ENCODE measurements around the gene PIGH. TPM values are rescaled to one million over a fixed set of nuclear protein-coding genes. Genes with fewer than 3 reads are reported as not detected.
"Not testable (repeated sequence)": the region's sequence is repeated elsewhere in the genome, so short reads cannot be mapped to it uniquely, and the experiment has no call there.

PIGH gene
- total and polyA plus RNA-seq, 4 donors = 16.3 to 35.7 (median 18.0) TPM

- H3K27ac ChIP-seq (ENCODE audit: low read depth in 1 of 2, low read length in 2 of 2) = no peak overlapping the region
- H3K4me3 ChIP-seq (ENCODE audit: low read length in 2 of 2) = no peak overlapping the region
- intact Hi-C loops (cut with DNase I) = no loop called here
- no peaks in the 10 kb centered on the region for H3K4me1 ChIP-seq (ENCODE audit: control insufficient read depth in 1 of 2, insufficient read depth in 2 of 2, low read length in 2 of 2)
- no peak for DNase-seq
- no peak for ATAC-seq (ENCODE audit: low FRiP score)
- 91 to 93% methylated on average over 2 of the region's 2 CpGs for whole genome bisulfite sequencing, 2 donors
- H3K27me3 ChIP-seq (ENCODE audit: control insufficient read depth in 1 of 2, insufficient read depth in 2 of 2, low read length in 1 of 2) = peaks cover 0 to 2% of the 10 kb centered on the region in 2 donors
- H3K36me3 ChIP-seq (ENCODE audit: control insufficient read depth in 1 of 2, insufficient read depth in 2 of 2, low read length in 1 of 2) = no peaks in the 10 kb centered on the region
- no peaks in the 10 kb centered on the region for H3K9me3 ChIP-seq (ENCODE audit: control insufficient read depth, low read length)
These were observed 4.7 kb downstream of the PIGH start for GRCh38 chr14:67595392-67595791.

- H3K4me1 ChIP-seq (ENCODE audit: control insufficient read depth in 1 of 2, insufficient read depth in 2 of 2, low read length in 2 of 2); H3K27ac ChIP-seq (ENCODE audit: low read depth in 1 of 2, low read length in 2 of 2); H3K27me3 ChIP-seq (ENCODE audit: control insufficient read depth in 1 of 2, insufficient read depth in 2 of 2, low read length in 1 of 2); H3K9me3 ChIP-seq (ENCODE audit: control insufficient read depth, low read length); intact Hi-C loops (cut with DNase I); DNase-seq; H3K4me3 ChIP-seq (ENCODE audit: low read length in 2 of 2); H3K36me3 ChIP-seq (ENCODE audit: control insufficient read depth in 1 of 2, insufficient read depth in 2 of 2, low read length in 1 of 2); ATAC-seq (ENCODE audit: low FRiP score): not testable (repeated sequence)
- WGBS, 2 donors = 0% methylated on average over 1 of the region's 1 CpG
These were observed 6.4 kb downstream of the PIGH start for GRCh38 chr14:67593650-67594049.

- no peak overlapping the region for H3K27ac ChIP-seq (ENCODE audit: low read depth in 1 of 2, low read length in 2 of 2)
- H3K4me1 ChIP-seq (ENCODE audit: control insufficient read depth in 1 of 2, insufficient read depth in 2 of 2, low read length in 2 of 2) = no peaks in the 10 kb centered on the region
- 46 to 68% methylated on average over 2 of the region's 2 CpGs for WGBS, 2 donors
- H3K4me3 ChIP-seq (ENCODE audit: low read length in 2 of 2) = no peak overlapping the region
- H3K27me3 ChIP-seq (ENCODE audit: control insufficient read depth in 1 of 2, insufficient read depth in 2 of 2, low read length in 1 of 2) = no peaks in the 10 kb centered on the region
- ATAC-seq (ENCODE audit: low FRiP score) (no peak), DNase-seq (no peak)
- H3K9me3 ChIP-seq (ENCODE audit: control insufficient read depth, low read length) = no peaks in the 10 kb centered on the region
- intact Hi-C loops (cut with DNase I) = loop anchor here in 1 of 2 donors (10.0 kb wide), 1 partner anchor 116 kb away; the partner anchor contains the start of gene RDH12
- no peaks in the 10 kb centered on the region for H3K36me3 ChIP-seq (ENCODE audit: control insufficient read depth in 1 of 2, insufficient read depth in 2 of 2, low read length in 1 of 2)
These were observed 10.8 kb downstream of the PIGH start for GRCh38 chr14:67589204-67589770.

- Histone ChIP-seq H3K9me3 (ENCODE audit: control insufficient read depth, low read length) (no peaks in the 10 kb centered on the region), H3K36me3 (ENCODE audit: control insufficient read depth in 1 of 2, insufficient read depth in 2 of 2, low read length in 1 of 2) (no peaks in the 10 kb centered on the region), H3K27ac (ENCODE audit: low read depth in 1 of 2, low read length in 2 of 2) (no peak overlapping the region), H3K4me1 (ENCODE audit: control insufficient read depth in 1 of 2, insufficient read depth in 2 of 2, low read length in 2 of 2) (no peaks in the 10 kb centered on the region), H3K27me3 (ENCODE audit: control insufficient read depth in 1 of 2, insufficient read depth in 2 of 2, low read length in 1 of 2) (no peaks in the 10 kb centered on the region), H3K4me3 (ENCODE audit: low read length in 2 of 2) (no peak overlapping the region)
- DNase-seq (no peak), ATAC-seq (ENCODE audit: low FRiP score) (no peak)
- 72 to 76% methylated on average over 4 of the region's 4 CpGs for WGBS, 2 donors
- intact Hi-C loops (cut with DNase I) = loop anchor here in 1 of 2 donors (10.0 kb wide), 1 partner anchor 118 kb away; the partner anchor contains the start of gene RDH12
These were observed 13.7 kb downstream of the PIGH start for GRCh38 chr14:67586369-67586768.

- ATAC-seq (ENCODE audit: low FRiP score) = no peak
- intact Hi-C loops (cut with DNase I) = loop anchor here in 1 of 2 donors (10.0 kb wide), 1 partner anchor 120 kb away; the partner anchor contains the start of gene RDH12
- H3K27ac ChIP-seq (ENCODE audit: low read depth in 1 of 2, low read length in 2 of 2) = no peak overlapping the region
- no peaks in the 10 kb centered on the region for H3K27me3 ChIP-seq (ENCODE audit: control insufficient read depth in 1 of 2, insufficient read depth in 2 of 2, low read length in 1 of 2)
- H3K4me1 ChIP-seq (ENCODE audit: control insufficient read depth in 1 of 2, insufficient read depth in 2 of 2, low read length in 2 of 2) = no peaks in the 10 kb centered on the region
- WGBS, 2 donors = 87 to 89% methylated on average over 3 of the region's 3 CpGs
- H3K9me3 ChIP-seq (ENCODE audit: control insufficient read depth, low read length) = no peaks in the 10 kb centered on the region
- no peak overlapping the region for H3K4me3 ChIP-seq (ENCODE audit: low read length in 2 of 2)
- DNase-seq = no peak
- no peaks in the 10 kb centered on the region for H3K36me3 ChIP-seq (ENCODE audit: control insufficient read depth in 1 of 2, insufficient read depth in 2 of 2, low read length in 1 of 2)
These were observed 15.1 kb downstream of the PIGH start for GRCh38 chr14:67584978-67585377.

GRCh38 chr14:67583711-67584644, 16.1 kb downstream of the PIGH start:
- no peak overlapping the region for H3K27ac ChIP-seq (ENCODE audit: low read depth in 1 of 2, low read length in 2 of 2)
- no peaks in the 10 kb centered on the region for H3K4me1 ChIP-seq (ENCODE audit: control insufficient read depth in 1 of 2, insufficient read depth in 2 of 2, low read length in 2 of 2)
- intact Hi-C loops (cut with DNase I) = loop anchor here in 1 of 2 donors (10.0 kb wide), 1 partner anchor 121 kb away; the partner anchor contains the start of gene RDH12
- 83 to 86% methylated on average over 6 of the region's 6 CpGs for WGBS, 2 donors
- ATAC-seq (ENCODE audit: low FRiP score) (no peak), DNase-seq (no peak)
- no peaks in the 10 kb centered on the region for H3K9me3 ChIP-seq (ENCODE audit: control insufficient read depth, low read length)
- no peak overlapping the region for H3K4me3 ChIP-seq (ENCODE audit: low read length in 2 of 2)
- no peaks in the 10 kb centered on the region for H3K27me3 ChIP-seq (ENCODE audit: control insufficient read depth in 1 of 2, insufficient read depth in 2 of 2, low read length in 1 of 2)
- peaks cover 0 to 2% of the 10 kb centered on the region in 2 donors for H3K36me3 ChIP-seq (ENCODE audit: control insufficient read depth in 1 of 2, insufficient read depth in 2 of 2, low read length in 1 of 2)

- no peaks in the 10 kb centered on the region for H3K27me3 ChIP-seq (ENCODE audit: control insufficient read depth in 1 of 2, insufficient read depth in 2 of 2, low read length in 1 of 2)
- DNase-seq = no peak
- WGBS, 2 donors = 83 to 85% methylated on average over 7 of the region's 7 CpGs
- no peak for ATAC-seq (ENCODE audit: low FRiP score)
- no peaks in the 10 kb centered on the region for H3K4me1 ChIP-seq (ENCODE audit: control insufficient read depth in 1 of 2, insufficient read depth in 2 of 2, low read length in 2 of 2)
- intact Hi-C loops (cut with DNase I) = loop anchor here in 1 of 2 donors (10.0 kb wide), 1 partner anchor 123 kb away; the partner anchor contains the start of gene RDH12
- H3K36me3 ChIP-seq (ENCODE audit: control insufficient read depth in 1 of 2, insufficient read depth in 2 of 2, low read length in 1 of 2) = peaks cover 0 to 2% of the 10 kb centered on the region in 2 donors
- no peaks in the 10 kb centered on the region for H3K9me3 ChIP-seq (ENCODE audit: control insufficient read depth, low read length)
- no peak overlapping the region for H3K4me3 ChIP-seq (ENCODE audit: low read length in 2 of 2)
- no peak overlapping the region for H3K27ac ChIP-seq (ENCODE audit: low read depth in 1 of 2, low read length in 2 of 2)
These were observed 18.0 kb downstream of the PIGH start for GRCh38 chr14:67582061-67582460.

- no peaks in the 10 kb centered on the region for H3K4me1 ChIP-seq (ENCODE audit: control insufficient read depth in 1 of 2, insufficient read depth in 2 of 2, low read length in 2 of 2)
- no peak for ATAC-seq (ENCODE audit: low FRiP score)
- H3K27ac ChIP-seq (ENCODE audit: low read depth in 1 of 2, low read length in 2 of 2) = no peak overlapping the region
- WGBS, 2 donors = 82 to 83% methylated on average over 1 of the region's 1 CpG
- no peak for DNase-seq
- H3K9me3 ChIP-seq (ENCODE audit: control insufficient read depth, low read length) = no peaks in the 10 kb centered on the region
- H3K4me3 ChIP-seq (ENCODE audit: low read length in 2 of 2) = no peak overlapping the region
- no peaks in the 10 kb centered on the region for H3K27me3 ChIP-seq (ENCODE audit: control insufficient read depth in 1 of 2, insufficient read depth in 2 of 2, low read length in 1 of 2)
- H3K36me3 ChIP-seq (ENCODE audit: control insufficient read depth in 1 of 2, insufficient read depth in 2 of 2, low read length in 1 of 2) = peaks cover 0 to 2% of the 10 kb centered on the region in 2 donors
- intact Hi-C loops (cut with DNase I) = loop anchor here in 1 of 2 donors (10.0 kb wide), 1 partner anchor 123 kb away; the partner anchor contains the start of gene RDH12
These were observed 18.4 kb downstream of the PIGH start for GRCh38 chr14:67581643-67582042.
